GM23338 (cell line): ENCODE results near the gene PTP4A1. TPM values are rescaled to one million over a fixed set of nuclear protein-coding genes. Genes with fewer than 3 reads are reported as not detected.

Experiments
- ATAC-seq: fragments of 200-7000 bp; cut with Tn5 transposase; 3 replicates; pipeline ENCODE4 v1.9.1; 2020
- DNase-seq: peaks from one replicate; pipeline ENCODE4 v3.0.0-alpha.2; 2015; ENCODE audit warnings: low spot score
- H2AFZ ChIP-seq: fragments of 200-600 bp; sonication (generic); 2 replicates; pipeline ENCODE4 v1.8.0; 2016; ENCODE audit warnings: antibody characterized with exemption, mild to moderate bottlenecking, moderate library complexity
- H3F3A ChIP-seq: fragments of 200-600 bp; sonication (generic); replicated peaks from 2 replicates; pipeline ENCODE4 v1.8.0; 2017; ENCODE audit warnings: antibody characterized with exemption, mixed run types, low read depth
- H3K27ac ChIP-seq: fragments of 200-600 bp; sonication (generic); 2 replicates; pipeline ENCODE4 v1.6.1; 2016; ENCODE audit warnings: low read depth
- H3K27me3 ChIP-seq: fragments of 200-600 bp; sonication (generic); 2 replicates; pipeline ENCODE4 v1.8.0; 2016; ENCODE audit warnings: mild to moderate bottlenecking, mixed run types, moderate library complexity; ENCODE audit not compliant: insufficient read depth
- H3K36me3 ChIP-seq: fragments of 200-600 bp; sonication (generic); 2 replicates; pipeline ENCODE4 v1.8.0; 2016; ENCODE audit warnings: mild to moderate bottlenecking; ENCODE audit not compliant: insufficient read depth
- H3K4me1 ChIP-seq: fragments of 200-600 bp; sonication (generic); 2 replicates; pipeline ENCODE4 v1.8.0; 2016; ENCODE audit warnings: mild to moderate bottlenecking, moderate library complexity; ENCODE audit not compliant: insufficient read depth
- H3K4me2 ChIP-seq: fragments of 200-600 bp; sonication (generic); 2 replicates; pipeline ENCODE4 v1.7.1; 2017; ENCODE audit warnings: mixed run types
- H3K4me3 ChIP-seq: fragments of 200-600 bp; sonication (generic); 2 replicates; pipeline ENCODE4 v1.6.1; 2016; ENCODE audit warnings: mixed run types
- H3K79me2 ChIP-seq: fragments of 200-600 bp; sonication (generic); replicated peaks from 2 replicates; pipeline ENCODE4 v1.8.0; 2017; ENCODE audit warnings: mild to moderate bottlenecking; ENCODE audit not compliant: insufficient read depth
- H3K9me2 ChIP-seq: fragments of 200-600 bp; sonication (generic); 2 replicates; pipeline ENCODE4 v1.8.0; 2017; ENCODE audit not compliant: insufficient read depth
- H4K20me1 ChIP-seq: fragments of 200-600 bp; sonication (generic); replicated peaks from 2 replicates; pipeline ENCODE4 v1.8.0; 2017; ENCODE audit warnings: mild to moderate bottlenecking; ENCODE audit not compliant: insufficient read depth
- H3K27ac Mint-ChIP-seq: 2 replicates; pipeline ENCODE4 v1.8.0; 2020; ENCODE audit warnings: inconsistent platforms, mild to moderate bottlenecking, moderate library complexity, mixed read lengths
- H3K27me3 Mint-ChIP-seq: 3 replicates; pipeline ENCODE4 v1.8.0; 2022; ENCODE audit warnings: low read depth, mild to moderate bottlenecking, moderate library complexity, mixed read lengths, inconsistent platforms; ENCODE audit not compliant: insufficient read depth, poor library complexity
- H3K36me3 Mint-ChIP-seq: 3 replicates; pipeline ENCODE4 v1.8.0; 2021; ENCODE audit warnings: low read depth, mild to moderate bottlenecking, inconsistent platforms, moderate library complexity, mixed read lengths
- H3K4me1 Mint-ChIP-seq: 3 replicates; pipeline ENCODE4 v1.8.0; 2020; ENCODE audit warnings: mild to moderate bottlenecking, inconsistent platforms, mixed read lengths
- H3K4me3 Mint-ChIP-seq: 3 replicates; pipeline ENCODE4 v1.8.0; 2021; ENCODE audit warnings: moderate library complexity, mild to moderate bottlenecking, inconsistent platforms, mixed read lengths
- H3K9me3 Mint-ChIP-seq: 3 replicates; pipeline ENCODE4 v1.8.0; 2020; ENCODE audit warnings: moderate library complexity, mild to moderate bottlenecking, inconsistent platforms, mixed read lengths
- CREB1 ChIP-seq: fragments of 250-450 bp; sonication (Bioruptor Pico); IDR thresholded peaks from 2 replicates; pipeline ENCODE4 v1.5.0; 2020; ENCODE audit warnings: low read depth, mild to moderate bottlenecking, moderate library complexity
- EZH2 ChIP-seq: fragments of 200-600 bp; sonication (generic); IDR thresholded peaks from one replicate; pipeline ENCODE4 v1.8.0; 2017; ENCODE audit warnings: antibody characterized with exemption, mild to moderate bottlenecking, low read depth; ENCODE audit not compliant: unreplicated experiment
- EZH2phosphoT487 ChIP-seq: fragments of 200-600 bp; sonication (generic); IDR thresholded peaks from one replicate; pipeline ENCODE4 v1.8.1; 2018; ENCODE audit warnings: antibody characterized with exemption; ENCODE audit not compliant: unreplicated experiment
- POLR2AphosphoS5 ChIP-seq: IDR thresholded peaks from 2 replicates; pipeline ENCODE4 v1.6.1; 2016; ENCODE audit warnings: antibody characterized with exemption, low read depth
- STAT1 ChIP-seq: IDR thresholded peaks from one replicate; pipeline ENCODE4 v1.6.1; 2016; ENCODE audit warnings: antibody characterized with exemption; ENCODE audit not compliant: unreplicated experiment
- ZNF331 ChIP-seq: fragments of 250-450 bp; sonication (Bioruptor Pico); IDR thresholded peaks from 2 replicates; pipeline ENCODE4 v1.5.0; 2020; ENCODE audit warnings: low read depth, mild to moderate bottlenecking, moderate library complexity
- polyA plus RNA-seq: library from polyadenylated mRNA; unstranded; fragments of >200 nt; fragmentation: Nextera tagmentation; extraction: Ambion mirVana; gene quantifications from 2 replicates; pipeline ENCODE4 v1.2.1, GENCODE V29; 2016
- total RNA-seq: library from RNA; depleted of rRNA; stranded (reverse); fragments of >200 nt; shearing (Covaris generic); gene quantifications from 2 replicates; pipeline ENCODE4 v1.2.3, GENCODE V29; 2014
- TF ChIP-seq, protein P1 (sequence below): IDR thresholded peaks from one replicate; pipeline ENCODE4 v1.6.1; 2018; ENCODE audit warnings: antibody characterized with exemption; ENCODE audit not compliant: unreplicated experiment
- TF ChIP-seq, protein P2 (sequence below): IDR thresholded peaks from 2 replicates; pipeline ENCODE4 v1.6.1; 2016; ENCODE audit warnings: antibody characterized with exemption
- TF ChIP-seq, protein P3 (sequence below), 2 experiments: fragments of 200-600 bp in 1 of 2; sonication (generic) in 1 of 2; conservative IDR thresholded peaks; 2 replicates each; pipeline versions ENCODE4 v1.5.1 to v1.6.1; 2016 to 2017; ENCODE audit warnings: antibody characterized with exemption in 2 of 2, low read depth in 2 of 2, mild to moderate bottlenecking in 2 of 2, moderate library complexity in 1 of 2

Gene PTP4A1
- total and polyA plus RNA-seq, 2 experiments from 2014 or later = 99.0 to 102 TPM

DNA sequence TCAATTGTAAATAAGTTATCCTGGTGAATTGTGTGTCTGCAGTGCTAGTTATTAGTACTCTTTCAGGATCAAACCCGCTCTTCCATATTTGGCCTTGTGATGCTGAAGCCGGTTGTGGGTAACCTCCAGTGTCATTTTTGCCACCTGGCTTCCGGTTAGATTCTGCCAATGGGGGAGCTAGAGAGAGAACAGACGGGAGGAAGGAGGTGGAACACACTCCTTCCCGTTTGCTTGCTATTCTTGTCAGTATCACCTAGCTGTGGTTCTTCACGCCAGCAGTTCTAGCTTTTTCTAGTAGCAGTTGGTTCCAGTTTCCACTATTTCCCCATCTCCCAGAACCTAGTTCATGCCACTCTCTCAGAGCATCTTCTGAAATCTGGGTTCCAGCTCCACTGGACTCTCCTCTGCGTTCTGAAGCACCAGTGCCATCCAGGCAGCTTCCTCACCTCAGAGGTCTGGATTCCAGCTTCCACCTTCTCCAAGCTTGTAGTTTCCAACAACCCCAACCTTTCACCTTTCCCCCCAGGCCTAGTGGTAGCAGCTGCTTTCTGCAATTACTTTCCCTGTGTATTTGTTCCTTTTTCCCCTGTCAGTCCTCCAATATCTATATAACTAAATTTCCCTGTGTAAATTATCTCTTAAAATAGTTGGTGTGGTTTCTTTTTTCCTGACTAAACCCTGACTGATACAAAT, 46.9 kb upstream of the PTP4A1 start:
- ATAC-seq (peak; percentile 48; the same call in 2 of the 3 replicates), DNase-seq (peak; percentile 32)
- no peaks in the 10 kb centered on the region for H3K4me1 Mint-ChIP-seq

DNA sequence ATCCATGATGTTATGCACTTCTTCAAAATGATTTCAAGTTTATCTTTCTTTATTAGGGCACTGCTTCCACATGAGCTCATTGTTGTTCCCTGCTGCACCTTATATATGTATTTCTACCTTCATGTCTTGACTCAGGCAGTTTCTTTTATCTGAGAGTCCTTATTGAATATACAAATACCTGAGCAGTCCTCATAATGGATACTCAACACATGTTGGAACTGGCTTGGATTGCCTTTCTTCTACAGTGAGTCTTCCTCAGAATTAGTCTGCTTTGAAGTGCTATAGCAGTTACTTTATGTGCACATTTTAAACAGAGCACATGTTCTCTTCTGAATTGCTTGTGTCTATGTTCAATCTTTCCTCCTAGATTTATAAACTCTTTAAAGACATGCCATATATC, 45.3 kb upstream of the PTP4A1 start:
- DNase-seq (no peak), ATAC-seq (no peak)
- Histone ChIP-seq H4K20me1 (no peaks in the 10 kb centered on the region), H3K4me2 (no peak overlapping the region), H3K79me2 (no peaks in the 10 kb centered on the region), H3F3A (no peaks in the 10 kb centered on the region), H3K27ac (no peak overlapping the region), H3K9me2 (no peaks in the 10 kb centered on the region), H3K36me3 (no peaks in the 10 kb centered on the region), H3K4me3 (no peak overlapping the region), H3K4me1 (no peaks in the 10 kb centered on the region), H2AFZ (no peak overlapping the region), H3K27me3 (no peaks in the 10 kb centered on the region)
- Mint-ChIP-seq H3K27ac (no peak overlapping the region), H3K4me1 (no peaks in the 10 kb centered on the region), H3K27me3 (peaks cover 3% of the 10 kb centered on the region), H3K36me3 (no peaks in the 10 kb centered on the region), H3K9me3 (peaks cover 7% of the 10 kb centered on the region; the same call in 2 of the 3 replicates), H3K4me3 (no peak overlapping the region)
- TF ChIP-seq ZNF331 (CRISPR knock-in tag) = no peak
- no peak for TF ChIP-seq EZH2phosphoT487
- no peak for TF ChIP-seq STAT1
- TF ChIP-seq, protein P1, sequence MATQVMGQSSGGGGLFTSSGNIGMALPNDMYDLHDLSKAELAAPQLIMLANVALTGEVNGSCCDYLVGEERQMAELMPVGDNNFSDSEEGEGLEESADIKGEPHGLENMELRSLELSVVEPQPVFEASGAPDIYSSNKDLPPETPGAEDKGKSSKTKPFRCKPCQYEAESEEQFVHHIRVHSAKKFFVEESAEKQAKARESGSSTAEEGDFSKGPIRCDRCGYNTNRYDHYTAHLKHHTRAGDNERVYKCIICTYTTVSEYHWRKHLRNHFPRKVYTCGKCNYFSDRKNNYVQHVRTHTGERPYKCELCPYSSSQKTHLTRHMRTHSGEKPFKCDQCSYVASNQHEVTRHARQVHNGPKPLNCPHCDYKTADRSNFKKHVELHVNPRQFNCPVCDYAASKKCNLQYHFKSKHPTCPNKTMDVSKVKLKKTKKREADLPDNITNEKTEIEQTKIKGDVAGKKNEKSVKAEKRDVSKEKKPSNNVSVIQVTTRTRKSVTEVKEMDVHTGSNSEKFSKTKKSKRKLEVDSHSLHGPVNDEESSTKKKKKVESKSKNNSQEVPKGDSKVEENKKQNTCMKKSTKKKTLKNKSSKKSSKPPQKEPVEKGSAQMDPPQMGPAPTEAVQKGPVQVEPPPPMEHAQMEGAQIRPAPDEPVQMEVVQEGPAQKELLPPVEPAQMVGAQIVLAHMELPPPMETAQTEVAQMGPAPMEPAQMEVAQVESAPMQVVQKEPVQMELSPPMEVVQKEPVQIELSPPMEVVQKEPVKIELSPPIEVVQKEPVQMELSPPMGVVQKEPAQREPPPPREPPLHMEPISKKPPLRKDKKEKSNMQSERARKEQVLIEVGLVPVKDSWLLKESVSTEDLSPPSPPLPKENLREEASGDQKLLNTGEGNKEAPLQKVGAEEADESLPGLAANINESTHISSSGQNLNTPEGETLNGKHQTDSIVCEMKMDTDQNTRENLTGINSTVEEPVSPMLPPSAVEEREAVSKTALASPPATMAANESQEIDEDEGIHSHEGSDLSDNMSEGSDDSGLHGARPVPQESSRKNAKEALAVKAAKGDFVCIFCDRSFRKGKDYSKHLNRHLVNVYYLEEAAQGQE = no peak
- no peak for TF ChIP-seq EZH2
- no peak for TF ChIP-seq POLR2AphosphoS5
- TF ChIP-seq CREB1 = no peak

More for the DNA sequence above, 46.9 kb upstream of the PTP4A1 start:
- Mint-ChIP-seq H3K4me3 (no peak overlapping the region), H3K27ac (no peak overlapping the region), H3K27me3 (peaks cover 2% of the 10 kb centered on the region), H3K9me3 (peaks cover 7% of the 10 kb centered on the region; the same call in 2 of the 3 replicates), H3K36me3 (no peaks in the 10 kb centered on the region)
- H2AFZ ChIP-seq = no peak overlapping the region; the same call in 1 of the 2 replicates
- H3K36me3 ChIP-seq = no peaks in the 10 kb centered on the region
- TF ChIP-seq, protein P2, sequence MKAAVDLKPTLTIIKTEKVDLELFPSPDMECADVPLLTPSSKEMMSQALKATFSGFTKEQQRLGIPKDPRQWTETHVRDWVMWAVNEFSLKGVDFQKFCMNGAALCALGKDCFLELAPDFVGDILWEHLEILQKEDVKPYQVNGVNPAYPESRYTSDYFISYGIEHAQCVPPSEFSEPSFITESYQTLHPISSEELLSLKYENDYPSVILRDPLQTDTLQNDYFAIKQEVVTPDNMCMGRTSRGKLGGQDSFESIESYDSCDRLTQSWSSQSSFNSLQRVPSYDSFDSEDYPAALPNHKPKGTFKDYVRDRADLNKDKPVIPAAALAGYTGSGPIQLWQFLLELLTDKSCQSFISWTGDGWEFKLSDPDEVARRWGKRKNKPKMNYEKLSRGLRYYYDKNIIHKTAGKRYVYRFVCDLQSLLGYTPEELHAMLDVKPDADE = no peak
- TF ChIP-seq, protein P3, sequence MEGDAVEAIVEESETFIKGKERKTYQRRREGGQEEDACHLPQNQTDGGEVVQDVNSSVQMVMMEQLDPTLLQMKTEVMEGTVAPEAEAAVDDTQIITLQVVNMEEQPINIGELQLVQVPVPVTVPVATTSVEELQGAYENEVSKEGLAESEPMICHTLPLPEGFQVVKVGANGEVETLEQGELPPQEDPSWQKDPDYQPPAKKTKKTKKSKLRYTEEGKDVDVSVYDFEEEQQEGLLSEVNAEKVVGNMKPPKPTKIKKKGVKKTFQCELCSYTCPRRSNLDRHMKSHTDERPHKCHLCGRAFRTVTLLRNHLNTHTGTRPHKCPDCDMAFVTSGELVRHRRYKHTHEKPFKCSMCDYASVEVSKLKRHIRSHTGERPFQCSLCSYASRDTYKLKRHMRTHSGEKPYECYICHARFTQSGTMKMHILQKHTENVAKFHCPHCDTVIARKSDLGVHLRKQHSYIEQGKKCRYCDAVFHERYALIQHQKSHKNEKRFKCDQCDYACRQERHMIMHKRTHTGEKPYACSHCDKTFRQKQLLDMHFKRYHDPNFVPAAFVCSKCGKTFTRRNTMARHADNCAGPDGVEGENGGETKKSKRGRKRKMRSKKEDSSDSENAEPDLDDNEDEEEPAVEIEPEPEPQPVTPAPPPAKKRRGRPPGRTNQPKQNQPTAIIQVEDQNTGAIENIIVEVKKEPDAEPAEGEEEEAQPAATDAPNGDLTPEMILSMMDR (conservative IDR thresholded peaks at IDR 0.05; ENCODE audit: low read depth in 2 of 2) = peak; percentile 14 to 23; a peak in 1 of 4 replicates
- H3K4me2 ChIP-seq = no peak overlapping the region
- H3K4me3 ChIP-seq = no peak overlapping the region
- no peaks in the 10 kb centered on the region for H4K20me1 ChIP-seq
- no peaks in the 10 kb centered on the region for H3F3A ChIP-seq
- H3K79me2 ChIP-seq = no peaks in the 10 kb centered on the region
- H3K27me3 ChIP-seq = no peaks in the 10 kb centered on the region
- no peaks in the 10 kb centered on the region for H3K9me2 ChIP-seq
- H3K4me1 ChIP-seq = no peaks in the 10 kb centered on the region
- H3K27ac ChIP-seq = no peak overlapping the region
